T1000 (cell line): Measurements from ENCODE around the gene TAC3.
"Not testable (repeated sequence)": the region's sequence is repeated elsewhere in the genome, so short reads cannot be mapped to it uniquely, and the experiment has no call there.

ENCODE experiments used
- DNase-seq: peaks from one replicate; lab custom pipeline; 2025; ENCODE audit warnings: mixed read lengths; lab: John Stamatoyannopoulos, UW

Gene TAC3

GRCh38 chr12:57033431-57033830 lies 17.1 kb upstream of the TAC3 start:
- DNase-seq: no peak

GRCh38 chr12:57031789-57032188 lies 15.5 kb upstream of the TAC3 start:
- no peak for DNase-seq

- DNase-seq: no peak
These were observed 14.9 kb upstream of the TAC3 start for GRCh38 chr12:57031138-57031725.

- no peak for DNase-seq
These were observed 13.1 kb upstream of the TAC3 start for GRCh38 chr12:57029457-57029856.

- DNase-seq: no peak
These were observed 11.4 kb upstream of the TAC3 start for GRCh38 chr12:57027805-57028153.

- DNase-seq: no peak
These were observed 10.9 kb upstream of the TAC3 start for GRCh38 chr12:57027011-57027804.

- DNase-seq: no peak
These were observed 8.9 kb upstream of the TAC3 start for GRCh38 chr12:57025196-57025595.

- DNase-seq: not testable (repeated sequence)
These were observed 6.0 kb upstream of the TAC3 start for GRCh38 chr12:57022324-57022723.

- no peak for DNase-seq
These were observed 3.8 kb upstream of the TAC3 start for GRCh38 chr12:57019983-57020719.

- DNase-seq: no peak
These were observed 2.6 kb upstream of the TAC3 start for GRCh38 chr12:57018906-57019305.

GRCh38 chr12:57018353-57018752 lies 2.0 kb upstream of the TAC3 start:
- DNase-seq: not testable (repeated sequence)

- no peak for DNase-seq
These were observed 3.5 kb downstream of the TAC3 start for GRCh38 chr12:57012600-57013465.

GRCh38 chr12:57011438-57012424 lies 4.6 kb downstream of the TAC3 start:
- DNase-seq: no peak

- DNase-seq: no peak
These were observed 5.6 kb downstream of the TAC3 start for GRCh38 chr12:57010627-57011247.

- DNase-seq: no peak
These were observed 6.2 kb downstream of the TAC3 start for GRCh38 chr12:57009949-57010626.

- DNase-seq: no peak
These were observed 8.2 kb downstream of the TAC3 start for GRCh38 chr12:57008178-57008577.

GRCh38 chr12:57006809-57007475 lies 9.4 kb downstream of the TAC3 start:
- no peak for DNase-seq

GRCh38 chr12:57005980-57006808 lies 10.1 kb downstream of the TAC3 start, which contains the start of gene ZBTB39:
ZBTB39 (minus strand) TSS chr12:57006546; CDS start chr12:57004917, 1,629 bp downstream.
- DNase-seq: peak; percentile 36
